Right lobe of liver (tissue), 6 donors: ENCODE results near the gene GJC3. TPM values are rescaled to one million over a fixed set of nuclear protein-coding genes. Genes with fewer than 3 reads are reported as not detected.
A peak's percentile ranks its signal among the peaks of the same experiment; 100 is the strongest.
"Not testable (repeated sequence)": the region's sequence is repeated elsewhere in the genome, so short reads cannot be mapped to it uniquely, and the experiment has no call there.

Experiments used
- ATAC-seq, 4 donors: fragments of 200-7000 bp; cut with Tn5 transposase; one replicate each; pipeline ENCODE4 v1.9.1; 2020; ENCODE audit warnings: mild to moderate bottlenecking in 4 of 4, moderate library complexity in 4 of 4
- DNase-seq, 3 donors: peaks; one replicate each; pipeline ENCODE4 v3.0.0-alpha.2; 2020
- H3K27ac ChIP-seq, 3 donors: fragments of 200-600 bp; one replicate each; pipeline ENCODE4 v1.8.0; 2022
- H3K27me3 ChIP-seq, 2 donors: fragments of 200-600 bp; one replicate each; pipeline ENCODE4 v1.8.0; 2022
- H3K36me3 ChIP-seq, 4 donors: fragments of 200-600 bp; sonication (generic) in 1 of 4; one replicate each; pipeline versions ENCODE4 v1.5.1 to v1.8.0; 2017 to 2022; ENCODE audit warnings: control low read depth in 1 of 4
- H3K4me1 ChIP-seq, 4 donors: fragments of 200-600 bp; sonication (generic) in 1 of 4; one replicate each; pipeline versions ENCODE4 v1.5.1 to v1.8.0; 2017 to 2022; ENCODE audit warnings: control low read depth in 1 of 4
- H3K4me3 ChIP-seq, 3 donors: fragments of 200-600 bp; one replicate each; pipeline ENCODE4 v1.8.0; 2022
- H3K9me3 ChIP-seq, 4 donors: fragments of 200-600 bp; sonication (generic) in 1 of 4; one replicate each; pipeline versions ENCODE4 v1.5.1 to v1.8.0; 2017 to 2022; ENCODE audit warnings: control low read depth in 1 of 4
- POLR2A ChIP-seq: fragments of 450-650 bp; IDR thresholded peaks from one replicate; pipeline ENCODE4 v1.6.1; 2017; ENCODE audit warnings: antibody characterized with exemption, mild to moderate bottlenecking
- WGBS: methylation state at CpG from one replicate; pipeline ENCODE4 v1.1.6; 2018; ENCODE audit warnings: low coverage, low lambda C conversion rate; ENCODE audit not compliant: insufficient coverage; ENCODE audit errors: missing lambda C conversion rate; 5-methylcytosine and 5-hydroxymethylcytosine counted together
- intact Hi-C, 2 donors: fragments of 100-400 bp; cut with DNase I; formaldehyde crosslinking; loops; one replicate each; pipeline versions ENCODE4 v1.11.2 to v1.14.1; 2022
- total RNA-seq, 6 experiments: library from RNA; depleted of rRNA in 2 of 6; stranded (reverse); fragments of >200 nt in 2 of 6; fragmentation: NEBNext Ultra II Directional in 3 of 6; extraction: Animal tissue kit (Norgen Biotek cat#: 25700) in 3 of 6; gene quantifications; one replicate each; pipeline versions ENCODE4 v1.1.0 to v1.2.4, GENCODE V29; 2016 to 2023
- TF ChIP-seq, protein P1 (sequence below), 4 donors: fragments of 200-600 bp in 3 of 4; fragments of 450-650 bp in 1 of 4; IDR thresholded peaks; one replicate each; pipeline versions ENCODE4 v1.5.1 to v1.8.0; 2016 to 2022; ENCODE audit warnings: antibody characterized with exemption in 4 of 4, mild to moderate bottlenecking in 2 of 4
- donor health status: DM: no; HTN: yes; CAD: no.
- donor health status: DM: no; HTN: no; CAD: no.
- donor health status: DM: no; HTN: no; CAD: no.
- donor health status: DM: no; HTN: yes; CAD: no.
- donor health status: DM: no; HTN: yes; CAD: no.

Gene GJC3
- total RNA-seq, 6 experiments from 2014 or later, result 0.17 to 0.86 (median 0.44) TPM

- ATAC-seq (no peak), DNase-seq (no peak)
- Histone ChIP-seq H3K4me1 (peaks cover 0 to 18% (median 7%) of the 10 kb centered on the region in 4 donors), H3K27ac (no peak overlapping the region), H3K4me3 (no peak overlapping the region), H3K27me3 (no peaks in the 10 kb centered on the region), H3K36me3 (no peaks in the 10 kb centered on the region), H3K9me3 (no peaks in the 10 kb centered on the region)
- no peak for TF ChIP-seq POLR2A
- TF ChIP-seq, protein P1, sequence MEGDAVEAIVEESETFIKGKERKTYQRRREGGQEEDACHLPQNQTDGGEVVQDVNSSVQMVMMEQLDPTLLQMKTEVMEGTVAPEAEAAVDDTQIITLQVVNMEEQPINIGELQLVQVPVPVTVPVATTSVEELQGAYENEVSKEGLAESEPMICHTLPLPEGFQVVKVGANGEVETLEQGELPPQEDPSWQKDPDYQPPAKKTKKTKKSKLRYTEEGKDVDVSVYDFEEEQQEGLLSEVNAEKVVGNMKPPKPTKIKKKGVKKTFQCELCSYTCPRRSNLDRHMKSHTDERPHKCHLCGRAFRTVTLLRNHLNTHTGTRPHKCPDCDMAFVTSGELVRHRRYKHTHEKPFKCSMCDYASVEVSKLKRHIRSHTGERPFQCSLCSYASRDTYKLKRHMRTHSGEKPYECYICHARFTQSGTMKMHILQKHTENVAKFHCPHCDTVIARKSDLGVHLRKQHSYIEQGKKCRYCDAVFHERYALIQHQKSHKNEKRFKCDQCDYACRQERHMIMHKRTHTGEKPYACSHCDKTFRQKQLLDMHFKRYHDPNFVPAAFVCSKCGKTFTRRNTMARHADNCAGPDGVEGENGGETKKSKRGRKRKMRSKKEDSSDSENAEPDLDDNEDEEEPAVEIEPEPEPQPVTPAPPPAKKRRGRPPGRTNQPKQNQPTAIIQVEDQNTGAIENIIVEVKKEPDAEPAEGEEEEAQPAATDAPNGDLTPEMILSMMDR (IDR thresholded peaks at IDR 0.05), result no peak
- WGBS, result 60% methylated on average over 1 of the region's 6 CpGs
- intact Hi-C loops, result no loop called here
These were observed 25.8 kb upstream of the GJC3 start for GRCh38 chr7:99955247-99955646.

- 33% methylated on average over 3 of the region's 7 CpGs for WGBS
- H3K36me3 ChIP-seq, ATAC-seq, H3K9me3 ChIP-seq, H3K27me3 ChIP-seq, intact Hi-C loops, DNase-seq, H3K4me3 ChIP-seq: not testable (repeated sequence)
- Histone ChIP-seq H3K27ac (peak overlapping the region in 1 of 3 donors; percentile 68), H3K4me1 (peaks cover 0 to 18% (median 7%) of the 10 kb centered on the region in 4 donors)
These were observed 25.2 kb upstream of the GJC3 start for GRCh38 chr7:99954643-99955042.

GRCh38 chr7:99953649-99954048 lies 24.2 kb upstream of the GJC3 start:
- Histone ChIP-seq H3K27me3 (no peaks in the 10 kb centered on the region), H3K36me3 (no peaks in the 10 kb centered on the region), H3K4me3 (no peak overlapping the region), H3K9me3 (no peaks in the 10 kb centered on the region), H3K27ac (peak overlapping the region in 2 of 3 donors; percentile 53 to 68), H3K4me1 (peaks cover 0 to 18% (median 7%) of the 10 kb centered on the region in 4 donors)
- 33% methylated on average over 3 of the region's 3 CpGs for WGBS
- TF ChIP-seq, protein P1 (IDR thresholded peaks at IDR 0.05), result no peak
- no peak for TF ChIP-seq POLR2A
- ATAC-seq (peak; percentile 72 to 81 (median 78)), DNase-seq (peak; percentile 65 to 80 (median 71))
- intact Hi-C loops, result no loop called here

DNA sequence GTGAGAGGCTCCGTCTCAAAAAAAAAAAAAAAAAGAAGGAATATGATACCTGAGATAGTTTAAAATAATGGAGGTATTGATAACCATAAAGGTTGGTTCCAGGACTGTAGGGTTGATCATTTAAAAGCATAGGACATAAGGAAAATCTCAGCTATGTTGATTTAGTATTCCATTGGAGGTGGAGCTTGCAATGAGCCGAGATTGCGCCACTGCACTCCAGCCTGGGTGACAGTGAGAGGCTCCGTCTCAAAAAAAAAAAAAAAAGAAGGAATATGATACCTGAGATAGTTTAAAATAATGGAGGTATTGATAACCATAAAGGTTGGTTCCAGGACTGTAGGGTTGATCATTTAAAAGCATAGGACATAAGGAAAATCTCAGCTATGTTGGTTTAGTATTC lies 23.2 kb upstream of the GJC3 start:
- intact Hi-C loops, H3K27me3 ChIP-seq, H3K36me3 ChIP-seq, DNase-seq, H3K4me3 ChIP-seq, H3K9me3 ChIP-seq: not testable (repeated sequence)
- Histone ChIP-seq H3K27ac (peak overlapping the region in 2 of 3 donors; percentile 53 to 68), H3K4me1 (peaks cover 0 to 18% (median 7%) of the 10 kb centered on the region in 4 donors)
- 21% methylated on average over 4 of the region's 4 CpGs for WGBS
- ATAC-seq, result peak; percentile 27 to 40 (median 30)

DNA sequence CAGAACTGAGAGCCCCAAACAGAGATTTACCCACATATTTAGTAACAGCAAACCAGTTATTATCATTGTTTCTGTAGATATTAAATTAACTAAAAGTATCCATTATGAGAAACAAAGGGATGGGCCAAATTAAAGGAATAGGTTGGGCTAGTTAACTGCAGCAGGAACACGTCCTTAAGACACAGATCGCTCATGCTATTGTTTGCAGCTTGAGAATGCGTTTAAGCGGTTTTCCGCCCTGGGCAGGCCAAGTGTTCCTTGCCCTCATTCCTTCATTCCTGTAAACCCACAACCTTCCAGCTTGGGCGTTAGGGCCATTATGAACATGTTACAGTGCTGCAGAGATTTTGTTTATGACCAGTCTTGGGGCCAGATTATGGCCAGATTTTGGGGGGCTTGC lies 21.4 kb upstream of the GJC3 start:
- DNase-seq, intact Hi-C loops, H3K27ac ChIP-seq, ATAC-seq, H3K9me3 ChIP-seq, H3K4me3 ChIP-seq, H3K36me3 ChIP-seq, H3K27me3 ChIP-seq: not testable (repeated sequence)
- 94% methylated on average over 4 of the region's 6 CpGs for WGBS
- H3K4me1 ChIP-seq, result peaks cover 0 to 18% (median 7%) of the 10 kb centered on the region in 4 donors

- DNase-seq (no peak), ATAC-seq (peak in 3 of 4 donors; percentile 24 to 50 (median 25))
- WGBS, result 23% methylated on average over 3 of the region's 3 CpGs
- Histone ChIP-seq H3K4me1 (peaks cover 0 to 15% (median 6%) of the 10 kb centered on the region in 4 donors), H3K36me3 (no peaks in the 10 kb centered on the region), H3K27me3 (no peaks in the 10 kb centered on the region), H3K27ac (no peak overlapping the region), H3K9me3 (no peaks in the 10 kb centered on the region), H3K4me3 (no peak overlapping the region)
- TF ChIP-seq, protein P1 (IDR thresholded peaks at IDR 0.05), result peak; percentile 46 to 58 (median 51)
- TF ChIP-seq POLR2A, result no peak
- intact Hi-C loops, result no loop called here
These were observed 20.3 kb upstream of the GJC3 start for GRCh38 chr7:99949645-99950228.
